Keratinocyte (primary cell): Measurements from ENCODE around the gene CDHR2. TPM values are rescaled to one million over a fixed set of nuclear protein-coding genes. Genes with fewer than 3 reads are reported as not detected.

Experiments
- DNase-seq: peaks from one replicate; pipeline ENCODE4 v3.0.0-alpha.2; 2011; ENCODE audit warnings: low read depth, missing footprints, low spot score
- FAIRE-seq: peaks from 2 replicates; lab custom pipeline; 2011; peaks lifted over from hg19 to GRCh38; lab: Jason Lieb, UNC
- H2AFZ ChIP-seq: 2 replicates; pipeline ENCODE4 v1.6.0; 2012; ENCODE audit warnings: low read length, control low read depth, inconsistent platforms; ENCODE audit not compliant: control insufficient read depth
- H3K27ac ChIP-seq: 2 replicates; pipeline ENCODE4 v1.5.1; 2011; ENCODE audit warnings: low read length; ENCODE audit not compliant: control insufficient read depth, insufficient read depth
- H3K27me3 ChIP-seq: 3 replicates; pipeline ENCODE4 v1.6.0; 2011; ENCODE audit warnings: low read length; ENCODE audit not compliant: control insufficient read depth, insufficient read depth; ENCODE audit errors: extremely low read depth
- H3K36me3 ChIP-seq, 2 experiments: 2 replicates in 1 of 2; 3 replicates in 1 of 2; pipeline ENCODE4 v1.5.1; 2011; ENCODE audit warnings: low read length in 2 of 2, mild to moderate bottlenecking in 1 of 2; ENCODE audit not compliant: control insufficient read depth in 2 of 2, insufficient read depth in 2 of 2; ENCODE audit errors: extremely low read depth in 1 of 2
- H3K4me1 ChIP-seq: 3 replicates; pipeline ENCODE4 v1.5.1; 2011; ENCODE audit warnings: low read length; ENCODE audit not compliant: control insufficient read depth, insufficient read depth; ENCODE audit errors: extremely low read depth
- H3K4me2 ChIP-seq: 3 replicates; pipeline ENCODE4 v1.6.0; 2011; ENCODE audit warnings: low read depth, low read length; ENCODE audit not compliant: control insufficient read depth, insufficient read depth; ENCODE audit errors: extremely low read depth
- H3K4me3 ChIP-seq, 3 experiments: fragments of 200-600 bp in 1 of 3; sonication (generic) in 1 of 3; 2 replicates in 2 of 3; 3 replicates in 1 of 3; pipeline ENCODE4 v1.5.1; 2011 to 2016; ENCODE audit warnings: low read length in 3 of 3, mild to moderate bottlenecking in 3 of 3, control low read depth in 2 of 3, inconsistent platforms in 1 of 3, low read depth in 1 of 3, mixed read lengths in 1 of 3, mixed run types in 1 of 3, moderate library complexity in 1 of 3; ENCODE audit not compliant: control insufficient read depth in 2 of 3, insufficient read depth in 2 of 3; ENCODE audit errors: extremely low read depth in 1 of 3
- H3K79me2 ChIP-seq: 2 replicates; pipeline ENCODE4 v1.6.0; 2012; ENCODE audit warnings: low read length; ENCODE audit not compliant: control insufficient read depth, insufficient read depth
- H3K9ac ChIP-seq: 3 replicates; pipeline ENCODE4 v1.6.0; 2011; ENCODE audit warnings: low read length; ENCODE audit not compliant: control insufficient read depth, insufficient read depth; ENCODE audit errors: extremely low read depth
- H3K9me1 ChIP-seq: 3 replicates; pipeline ENCODE4 v1.6.0; 2011; ENCODE audit warnings: low read length; ENCODE audit not compliant: control insufficient read depth, insufficient read depth; ENCODE audit errors: extremely low read depth
- H3K9me3 ChIP-seq: 2 replicates; pipeline ENCODE4 v1.5.1; 2012; ENCODE audit warnings: low read depth, low read length; ENCODE audit not compliant: control insufficient read depth
- H4K20me1 ChIP-seq: 3 replicates; pipeline ENCODE4 v1.6.0; 2011; ENCODE audit warnings: low read length; ENCODE audit not compliant: control insufficient read depth, insufficient read depth; ENCODE audit errors: extremely low read depth
- EZH2 ChIP-seq: IDR thresholded peaks from one replicate; pipeline ENCODE4 v1.6.1; 2012; ENCODE audit warnings: inconsistent platforms, mild to moderate bottlenecking, low read length, moderate library complexity
- dilution Hi-C: fragments of 300-500 bp; cut with MboI; formaldehyde crosslinking; loops from one replicate; pipeline ENCODE4 v1.7.0; 2020; ENCODE audit warnings: low sequenced_read_pairs; ENCODE audit not compliant: extremely low pct_ligation_motif_present
- polyA plus RNA-seq, 5 experiments: library from polyadenylated mRNA; depleted of rRNA in 3 of 5; stranded (reverse) in 3 of 5; stranded (forward) in 1 of 5; unstranded in 1 of 5; fragments of >200 nt; gene quantifications; 1 replicate in 1 of 5; 2 replicates in 3 of 5; 3 replicates in 1 of 5; pipeline versions ENCODE4 v1.2.1 to v1.2.3, GENCODE V29; 2011 to 2012; ENCODE audit warnings: missing spikeins in 2 of 5, low read depth in 1 of 5, low replicate concordance in 1 of 5
- TF ChIP-seq, protein P1 (sequence below), 3 experiments: IDR thresholded peaks in 1 of 3; conservative IDR thresholded peaks in 1 of 3; optimal IDR thresholded peaks in 1 of 3; 2 replicates in 2 of 3; 3 replicates in 1 of 3; pipeline versions ENCODE3 to v1.5.1; 2011; ENCODE audit warnings: low read length in 3 of 3, mild to moderate bottlenecking in 3 of 3, moderate library complexity in 2 of 3, control low read depth in 1 of 3, inconsistent platforms in 1 of 3; ENCODE audit not compliant: insufficient read depth in 2 of 3; ENCODE audit errors: extremely low read depth in 1 of 3

Gene CDHR2
- polyA plus RNA-seq, 1 donor (not counting 4 experiments of a cell fraction or from before 2014, with no cell fraction given): not detected

DNA sequence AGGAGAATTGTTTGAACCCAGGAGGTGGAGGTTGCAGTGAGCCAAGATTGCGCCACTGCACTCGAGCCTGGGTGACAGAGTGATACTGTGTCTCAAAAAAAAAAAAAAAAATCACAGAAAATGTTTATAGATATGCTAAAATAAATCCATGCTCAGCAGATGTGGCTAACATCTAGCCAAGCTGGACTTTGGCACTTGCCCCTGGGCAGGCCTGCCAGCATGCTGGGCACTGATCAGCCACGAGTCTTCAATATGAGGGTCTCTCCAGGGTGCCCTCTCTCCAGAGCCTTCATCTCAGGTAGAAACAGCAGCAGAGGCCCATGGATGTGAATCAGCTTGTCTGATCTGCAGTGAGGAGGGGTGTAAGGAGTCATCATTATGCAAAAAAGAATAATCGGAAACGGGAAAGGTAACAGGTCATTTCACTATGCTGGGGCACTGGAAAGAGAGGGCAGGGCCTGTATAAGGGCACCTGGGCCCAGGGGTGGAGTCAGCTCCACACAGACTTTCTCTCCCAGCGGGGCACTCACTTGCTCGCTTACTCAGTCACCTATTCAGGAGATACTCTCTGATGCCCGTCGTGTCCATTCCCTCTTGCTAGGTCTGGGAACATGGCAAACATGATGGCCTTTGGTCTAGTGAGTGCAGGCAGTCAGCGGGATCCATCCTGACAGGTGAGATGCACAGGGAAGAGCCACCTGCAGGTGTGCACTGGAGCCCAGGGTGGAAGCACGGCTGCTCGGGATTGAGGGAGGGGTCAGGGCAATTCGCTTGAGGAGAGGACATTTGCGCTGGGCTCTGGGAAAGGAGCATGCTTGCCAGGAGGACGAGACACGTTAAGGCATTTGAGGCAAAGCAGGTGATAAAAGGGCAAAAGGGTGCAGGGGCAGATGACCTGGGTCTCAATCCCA, 29.1 kb upstream of the CDHR2 start:
- Histone ChIP-seq H3K36me3 (no peaks in the 10 kb centered on the region), H4K20me1 (no peaks in the 10 kb centered on the region), H3K27me3 (no peaks in the 10 kb centered on the region), H3K4me2 (no peak overlapping the region), H3K9me1 (no peaks in the 10 kb centered on the region), H3K9ac (no peak overlapping the region), H3K9me3 (no peaks in the 10 kb centered on the region), H3K27ac (no peak overlapping the region), H2AFZ (no peak overlapping the region), H3K79me2 (no peaks in the 10 kb centered on the region), H3K4me1 (no peaks in the 10 kb centered on the region), H3K4me3 (no peak overlapping the region)
- TF ChIP-seq, protein P1, sequence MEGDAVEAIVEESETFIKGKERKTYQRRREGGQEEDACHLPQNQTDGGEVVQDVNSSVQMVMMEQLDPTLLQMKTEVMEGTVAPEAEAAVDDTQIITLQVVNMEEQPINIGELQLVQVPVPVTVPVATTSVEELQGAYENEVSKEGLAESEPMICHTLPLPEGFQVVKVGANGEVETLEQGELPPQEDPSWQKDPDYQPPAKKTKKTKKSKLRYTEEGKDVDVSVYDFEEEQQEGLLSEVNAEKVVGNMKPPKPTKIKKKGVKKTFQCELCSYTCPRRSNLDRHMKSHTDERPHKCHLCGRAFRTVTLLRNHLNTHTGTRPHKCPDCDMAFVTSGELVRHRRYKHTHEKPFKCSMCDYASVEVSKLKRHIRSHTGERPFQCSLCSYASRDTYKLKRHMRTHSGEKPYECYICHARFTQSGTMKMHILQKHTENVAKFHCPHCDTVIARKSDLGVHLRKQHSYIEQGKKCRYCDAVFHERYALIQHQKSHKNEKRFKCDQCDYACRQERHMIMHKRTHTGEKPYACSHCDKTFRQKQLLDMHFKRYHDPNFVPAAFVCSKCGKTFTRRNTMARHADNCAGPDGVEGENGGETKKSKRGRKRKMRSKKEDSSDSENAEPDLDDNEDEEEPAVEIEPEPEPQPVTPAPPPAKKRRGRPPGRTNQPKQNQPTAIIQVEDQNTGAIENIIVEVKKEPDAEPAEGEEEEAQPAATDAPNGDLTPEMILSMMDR (optimal IDR thresholded peaks at IDR 0.05 in 1 of 3, IDR thresholded peaks at IDR 0.05 in 1 of 3, conservative IDR thresholded peaks at IDR 0.05 in 1 of 3; ENCODE audit: extremely low read depth in 1 of 3, insufficient read depth in 2 of 3, low read length in 3 of 3): no peak
- TF ChIP-seq EZH2: no peak
- DNase-seq (no peak), FAIRE-seq (no peak)
- dilution Hi-C loops: no loop called here

DNA sequence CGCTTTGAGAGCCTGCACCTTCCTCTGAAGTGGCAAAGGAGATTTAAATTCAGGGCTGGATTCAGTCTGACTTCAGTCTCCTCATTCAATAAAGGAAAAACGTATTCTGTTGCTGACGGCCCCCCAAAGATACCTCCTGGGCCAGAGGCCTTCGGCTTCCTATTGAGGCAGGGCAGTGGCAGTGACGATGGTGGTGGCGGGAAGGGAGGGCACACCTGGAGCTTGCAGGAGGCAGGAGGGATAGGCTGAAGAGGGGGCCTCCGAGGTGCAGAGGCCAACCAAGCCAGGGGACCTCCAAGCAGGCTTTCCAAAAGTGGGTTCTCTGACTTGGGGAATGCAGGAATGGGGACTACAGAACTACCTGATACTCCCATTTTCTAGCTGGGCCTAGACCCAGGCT, 27.9 kb upstream of the CDHR2 start:
- no peak for DNase-seq
- no peak overlapping the region for H3K4me2 ChIP-seq
- dilution Hi-C loops: no loop called here
- H3K79me2 ChIP-seq: no peaks in the 10 kb centered on the region
- H3K4me1 ChIP-seq: no peaks in the 10 kb centered on the region
- no peak overlapping the region for H3K9ac ChIP-seq
- no peaks in the 10 kb centered on the region for H3K9me3 ChIP-seq
- no peak overlapping the region for H3K27ac ChIP-seq
- no peaks in the 10 kb centered on the region for H3K27me3 ChIP-seq
- no peaks in the 10 kb centered on the region for H3K9me1 ChIP-seq
- no peak overlapping the region for H3K4me3 ChIP-seq
- no peak overlapping the region for H2AFZ ChIP-seq
- no peaks in the 10 kb centered on the region for H3K36me3 ChIP-seq
- TF ChIP-seq, protein P1 (optimal IDR thresholded peaks at IDR 0.05 in 1 of 3, IDR thresholded peaks at IDR 0.05 in 1 of 3, conservative IDR thresholded peaks at IDR 0.05 in 1 of 3; ENCODE audit: extremely low read depth in 1 of 3, insufficient read depth in 2 of 3, low read length in 3 of 3): no peak
- TF ChIP-seq EZH2: no peak
- no peaks in the 10 kb centered on the region for H4K20me1 ChIP-seq
- no peak for FAIRE-seq
